Urothelium cell line (cell line): ENCODE measurements around the gene CAMK4.

Experiments used
- DNase-seq: peaks from one replicate; pipeline ENCODE4 v3.0.0; 2011; ENCODE audit warnings: low spot score, mixed read lengths
- FAIRE-seq: peaks from 2 replicates; lab custom pipeline; 2011; peaks lifted over from hg19 to GRCh38; lab: Jason Lieb, UNC

Gene CAMK4

DNA sequence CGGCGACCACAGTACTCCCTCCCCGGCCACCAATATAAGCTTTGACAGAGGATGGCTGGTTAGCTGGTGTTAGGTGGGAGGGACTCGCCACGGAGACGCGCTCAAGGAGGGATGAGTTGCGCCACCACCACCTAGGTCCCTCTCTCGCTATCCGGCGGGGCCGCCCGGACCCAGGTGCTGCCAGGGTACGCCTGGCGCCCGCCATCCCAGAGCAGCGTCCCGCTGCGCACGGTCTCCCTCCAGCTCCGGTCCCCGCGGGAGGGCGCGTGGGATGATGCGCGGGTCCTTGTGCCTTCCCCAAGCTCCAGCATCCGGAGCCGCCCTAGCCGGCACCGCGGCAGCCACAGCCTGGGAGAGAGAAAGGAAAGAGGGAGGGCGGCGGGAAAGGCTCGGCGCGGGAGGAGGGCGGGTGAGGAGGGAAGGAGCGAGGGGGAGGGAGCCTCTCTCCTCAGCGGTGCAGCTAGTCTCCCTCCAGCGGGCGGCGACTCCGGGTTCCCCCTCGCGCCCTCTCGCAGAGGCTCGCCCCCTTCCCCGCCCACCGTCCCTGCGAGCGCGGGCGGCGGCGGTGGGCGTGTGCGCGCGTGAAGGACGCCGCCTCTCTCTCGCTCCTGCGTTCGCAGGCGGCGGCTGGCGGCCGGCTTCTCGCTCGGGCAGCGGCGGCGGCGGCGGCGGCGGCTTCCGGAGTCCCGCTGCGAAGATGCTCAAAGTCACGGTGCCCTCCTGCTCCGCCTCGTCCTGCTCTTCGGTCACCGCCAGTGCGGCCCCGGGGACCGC is at the start of gene CAMK4:
Gene CAMK4, plus strand, starts transcription at position 598 of the 774 bp plus-strand sequence. Its CDS starts 100 bp downstream, at position 698.
- FAIRE-seq (peak; percentile 74), DNase-seq (peak; percentile 93)

DNA sequence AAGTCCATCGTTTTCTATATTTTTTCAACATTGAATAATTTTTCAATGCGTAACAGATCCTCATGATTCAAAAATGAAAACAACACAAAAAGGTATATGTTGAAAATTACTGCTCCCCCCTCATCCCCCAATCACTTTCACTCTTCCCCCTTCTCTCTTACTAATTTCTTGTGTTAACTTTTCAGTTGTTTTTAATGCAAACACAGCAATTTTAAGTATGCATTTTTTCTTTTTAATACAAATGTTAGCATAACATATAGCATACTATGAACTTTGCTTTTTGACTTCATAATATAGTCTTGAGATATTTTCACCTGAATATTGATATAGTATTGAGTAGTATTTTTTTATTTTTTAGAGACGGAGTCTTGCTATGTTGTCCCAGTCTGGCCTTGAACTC is 41.1 kb upstream of the CAMK4 start:
- no peak for DNase-seq
- FAIRE-seq: no peak

DNA sequence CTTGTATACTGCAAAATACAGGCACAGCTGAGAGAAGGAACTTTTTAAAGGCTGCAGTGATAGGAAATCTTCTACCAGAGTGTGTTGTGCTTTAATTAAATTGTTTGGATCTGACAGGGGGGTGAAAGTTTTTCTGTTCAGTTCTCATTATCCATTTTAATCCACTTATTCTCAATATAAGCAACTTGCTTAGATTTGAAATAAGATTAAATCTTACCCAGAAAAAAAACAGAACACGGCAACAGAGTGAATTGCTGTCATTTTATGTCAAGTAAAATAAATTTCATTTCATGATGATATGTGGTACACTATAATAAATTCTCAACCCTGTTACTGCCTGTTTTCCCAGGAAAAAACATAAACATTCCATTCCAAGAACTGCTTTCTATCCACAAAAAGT is 37.1 kb upstream of the CAMK4 start:
- FAIRE-seq (no peak), DNase-seq (no peak)

DNA sequence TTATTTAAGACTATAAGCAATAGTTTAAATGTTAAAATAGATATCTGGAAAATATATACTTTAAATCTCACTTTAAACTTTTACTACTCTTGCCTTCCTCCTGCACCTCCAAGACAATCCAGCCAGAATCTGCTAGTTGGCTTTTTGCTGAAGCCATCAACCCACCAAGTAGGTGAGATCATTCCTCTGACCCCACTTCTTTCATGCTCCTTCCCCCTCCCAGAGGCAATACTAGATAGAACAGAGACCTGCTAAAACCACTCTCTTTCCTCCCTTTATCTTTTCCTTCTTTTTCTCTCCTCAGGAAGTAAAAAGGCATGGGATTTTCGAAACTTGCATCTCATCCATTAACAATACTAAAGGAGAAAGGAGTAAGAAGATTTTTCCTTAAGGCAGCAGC is 30.1 kb upstream of the CAMK4 start:
- FAIRE-seq (no peak), DNase-seq (no peak)

DNA sequence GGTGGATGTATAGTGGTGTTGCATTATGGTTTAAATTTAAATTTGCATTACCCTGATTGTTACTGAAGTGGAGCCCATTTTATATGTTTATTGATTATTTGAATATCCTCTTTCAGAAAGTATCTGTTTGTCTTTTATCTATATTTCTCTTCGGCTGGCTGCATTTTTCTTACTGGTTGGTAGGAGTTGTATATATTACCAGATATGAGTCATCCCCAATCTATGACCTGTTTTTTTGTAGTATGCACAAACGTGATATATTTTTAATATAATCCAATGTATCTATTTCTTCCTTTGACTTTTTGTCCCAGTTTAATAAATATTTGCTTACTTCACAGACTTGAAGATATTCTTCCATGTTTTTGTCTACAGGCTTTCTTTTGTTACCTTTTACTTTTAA is 29.3 kb upstream of the CAMK4 start:
- DNase-seq (no peak), FAIRE-seq (no peak)

DNA sequence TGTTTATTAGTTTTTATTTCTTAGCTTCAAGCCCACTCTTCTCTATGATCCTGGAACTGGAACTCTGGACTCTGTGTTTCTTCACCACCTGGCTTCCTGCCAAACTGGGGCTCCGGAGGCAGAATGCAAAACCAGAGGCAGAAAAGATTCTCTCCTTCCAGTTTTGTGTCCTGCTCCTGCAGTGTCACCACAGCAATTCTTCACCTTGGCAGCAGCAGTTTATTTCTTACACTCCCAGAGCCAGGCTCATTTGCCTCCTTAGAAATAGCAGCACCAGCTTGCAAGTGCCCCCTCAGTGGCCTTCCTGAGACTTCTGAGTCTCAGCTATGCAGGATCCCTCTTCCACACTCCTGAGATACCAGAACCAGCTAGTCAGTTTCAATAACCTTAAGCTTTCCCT is 26.7 kb upstream of the CAMK4 start:
- FAIRE-seq (no peak), DNase-seq (peak; percentile 12)

DNA sequence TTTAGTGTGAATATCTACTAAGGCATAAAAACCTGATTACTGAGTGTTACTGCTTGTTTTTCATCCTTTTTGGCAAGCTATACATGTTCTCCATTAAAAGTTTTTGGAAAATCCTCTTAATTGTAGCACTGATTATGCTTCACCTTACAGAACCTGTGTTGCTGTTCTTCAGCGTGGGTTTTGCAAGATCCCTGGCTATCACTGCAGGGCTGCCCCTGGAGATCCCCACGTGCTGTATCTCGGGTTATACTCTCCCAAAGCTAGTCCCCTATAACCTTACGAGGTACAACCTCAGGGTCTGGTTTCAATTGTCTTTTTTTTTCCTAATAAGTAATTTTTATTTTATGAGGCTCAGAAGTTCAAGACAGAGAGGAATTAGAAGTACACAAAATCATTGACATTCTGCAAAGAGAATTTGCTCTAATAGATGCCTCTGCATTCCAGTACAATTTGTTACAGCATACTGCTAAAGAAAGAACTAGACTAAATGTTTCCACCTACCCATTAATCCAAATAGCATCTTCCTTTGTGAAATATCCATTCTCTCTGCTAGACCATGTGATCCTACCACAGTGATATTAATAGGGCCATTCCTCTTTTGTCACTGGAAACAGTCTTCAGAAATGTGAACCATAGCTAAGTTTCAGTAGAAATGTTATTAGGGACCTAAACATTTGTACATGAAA is 25.8 kb upstream of the CAMK4 start:
- DNase-seq (no peak), FAIRE-seq (no peak)

DNA sequence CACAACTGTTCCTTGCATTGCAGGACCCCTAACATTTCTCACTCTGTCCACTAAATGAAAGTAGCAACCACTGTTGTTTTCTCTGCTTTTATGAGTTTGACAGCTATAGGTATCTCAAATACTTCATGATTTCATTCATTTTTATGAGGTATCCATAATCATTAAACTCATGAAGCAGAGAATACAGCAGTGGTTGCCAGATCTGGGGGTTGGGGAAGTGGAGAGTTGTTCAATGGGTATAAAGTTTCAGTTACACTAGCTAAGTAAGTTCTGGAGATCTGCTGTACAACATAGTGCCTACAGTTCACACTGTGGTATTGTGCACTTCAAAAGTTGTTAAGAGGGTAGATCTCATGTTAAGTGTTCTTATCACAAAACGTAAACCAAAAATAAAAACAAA is 23.4 kb upstream of the CAMK4 start:
- FAIRE-seq: no peak
- DNase-seq: no peak

DNA sequence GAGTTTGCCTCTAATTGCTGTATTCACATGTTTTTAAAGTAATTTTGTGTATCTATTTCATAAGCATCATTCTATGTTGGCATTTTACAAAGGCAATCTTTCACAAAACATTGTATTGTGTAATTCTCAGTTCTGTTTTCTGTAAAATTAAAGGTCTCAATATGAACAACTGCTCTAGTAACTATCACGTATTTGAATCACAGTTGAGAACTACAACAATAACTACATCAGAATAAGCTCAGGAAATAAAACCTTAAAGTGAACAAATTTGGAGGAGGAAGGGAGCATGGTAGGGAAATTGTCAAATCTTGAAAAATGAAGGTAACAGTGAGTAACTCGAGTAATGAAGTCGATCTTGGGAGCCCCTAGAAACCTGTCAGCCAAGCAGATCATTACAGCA is 22.5 kb upstream of the CAMK4 start:
- FAIRE-seq: no peak
- DNase-seq: no peak

DNA sequence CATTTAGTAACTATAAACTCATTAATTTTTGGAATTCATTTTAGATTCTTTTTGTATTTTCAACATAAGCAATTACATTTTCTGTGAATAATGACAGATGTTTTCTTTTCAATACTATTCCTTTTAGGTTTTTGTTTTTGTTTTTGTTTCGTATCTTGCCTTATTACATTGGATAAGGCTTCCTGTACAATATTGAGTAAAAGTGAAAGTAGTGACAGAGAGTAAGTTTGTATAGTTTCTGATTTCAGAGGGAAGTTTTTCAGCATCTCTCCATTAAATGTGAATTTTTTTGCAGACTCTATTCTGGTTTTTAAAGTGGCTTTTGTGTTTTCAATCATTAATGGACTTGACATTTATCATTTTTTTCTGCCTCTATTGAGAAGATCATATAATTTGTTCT is 12.8 kb upstream of the CAMK4 start:
- FAIRE-seq: no peak
- DNase-seq: no peak

DNA sequence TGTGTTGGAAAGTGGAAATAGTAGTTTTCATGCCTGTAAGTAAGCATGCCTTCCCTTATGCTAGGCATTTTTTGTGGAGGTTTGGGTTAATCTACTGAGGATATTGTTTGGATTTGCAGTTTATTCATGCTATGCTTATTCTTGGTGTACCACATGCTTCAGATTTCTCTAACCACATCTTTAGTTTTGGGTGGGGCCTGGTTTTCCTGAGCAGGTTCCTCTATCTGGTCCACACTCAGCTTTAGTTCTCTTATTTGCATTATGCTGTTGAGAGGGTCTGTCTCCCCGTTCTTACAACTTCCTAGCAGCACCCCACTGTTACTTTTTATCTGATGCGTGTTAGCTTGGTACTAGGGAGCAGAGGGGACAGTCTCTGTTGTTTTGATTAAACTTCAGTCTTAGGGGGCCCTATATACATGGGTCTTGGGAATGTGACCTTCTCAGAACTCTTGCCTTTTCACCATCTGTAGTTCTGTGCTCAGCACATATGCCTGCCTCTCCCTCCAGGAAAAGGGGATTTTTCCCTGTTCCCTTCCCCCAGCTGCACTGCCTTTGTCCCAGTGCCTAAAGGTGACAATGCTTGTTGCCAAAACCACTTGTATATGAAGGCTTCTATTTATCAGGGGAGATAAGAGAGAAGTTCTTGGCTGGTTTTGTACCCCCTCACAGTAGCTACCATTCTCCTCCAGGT is 10.0 kb upstream of the CAMK4 start:
- DNase-seq (no peak), FAIRE-seq (no peak)

DNA sequence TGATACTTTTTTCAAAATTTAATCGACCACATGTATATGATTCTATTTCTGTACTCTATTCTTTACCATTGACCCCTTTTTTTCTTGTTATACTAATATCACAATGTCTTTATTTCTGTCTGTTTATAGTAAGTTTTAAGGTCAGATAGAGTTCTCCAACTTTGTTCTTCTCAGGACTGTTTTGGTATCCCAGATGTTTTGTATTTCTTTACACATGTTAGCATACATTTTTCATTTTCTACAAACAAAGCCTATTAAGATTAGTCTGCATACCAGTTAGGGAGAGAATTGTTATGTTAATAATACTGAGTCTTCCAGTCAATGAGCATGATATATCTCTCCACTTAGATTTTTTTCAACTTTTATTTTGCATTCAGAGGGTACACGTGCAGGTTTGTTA is 8.2 kb upstream of the CAMK4 start:
- DNase-seq: no peak
- FAIRE-seq: no peak

DNA sequence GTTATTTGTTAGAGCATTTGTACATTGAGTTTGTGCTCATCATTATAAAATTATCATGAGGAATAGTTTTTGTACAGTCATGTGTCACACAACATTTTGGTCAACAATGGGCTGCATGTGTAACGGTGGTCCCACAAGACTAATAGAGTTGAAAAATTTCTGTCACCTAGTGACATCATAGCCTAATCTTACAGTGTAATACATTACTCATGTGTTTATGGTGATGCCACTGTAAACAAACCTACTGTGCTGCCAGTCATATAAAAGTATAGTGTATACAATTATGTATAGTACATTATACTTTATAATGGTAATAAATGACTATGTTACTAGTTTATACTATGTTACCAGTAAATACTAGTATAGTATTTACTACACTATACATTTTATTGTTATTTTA is 3.0 kb upstream of the CAMK4 start:
- FAIRE-seq (no peak), DNase-seq (no peak)

DNA sequence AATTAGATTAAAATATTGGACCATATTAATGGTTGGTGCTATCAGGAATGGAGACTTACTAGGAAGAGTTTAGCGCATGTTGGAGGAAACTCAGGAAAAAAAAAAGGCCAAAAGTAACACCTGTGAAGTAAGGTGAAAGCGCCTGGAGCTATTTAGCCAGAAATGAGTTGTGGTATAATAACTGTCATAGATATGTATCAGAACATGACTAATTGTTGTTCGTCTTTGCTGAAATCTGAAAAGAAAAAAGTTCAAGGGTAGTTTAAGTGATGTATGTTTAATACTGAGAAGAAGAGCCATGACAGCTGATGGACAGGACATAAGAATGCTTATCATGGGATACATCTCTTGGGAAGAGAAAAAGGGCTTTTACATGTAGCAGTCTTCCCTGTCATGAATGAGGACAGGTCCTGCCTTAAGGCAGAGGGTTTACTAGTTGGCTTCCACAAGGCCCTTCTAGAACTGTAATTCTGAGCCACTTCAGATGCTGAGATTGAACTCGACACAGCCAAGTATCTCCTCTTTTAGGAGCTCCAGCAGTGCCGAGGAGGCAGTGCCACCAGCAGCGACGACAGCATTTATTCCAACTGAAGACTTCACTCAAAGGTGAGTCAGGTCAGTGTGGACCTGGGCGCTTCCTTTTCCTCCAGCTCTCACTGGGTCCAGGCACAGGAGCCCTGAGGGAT is 940 bp upstream of the CAMK4 start:
- FAIRE-seq (no peak), DNase-seq (no peak)

DNA sequence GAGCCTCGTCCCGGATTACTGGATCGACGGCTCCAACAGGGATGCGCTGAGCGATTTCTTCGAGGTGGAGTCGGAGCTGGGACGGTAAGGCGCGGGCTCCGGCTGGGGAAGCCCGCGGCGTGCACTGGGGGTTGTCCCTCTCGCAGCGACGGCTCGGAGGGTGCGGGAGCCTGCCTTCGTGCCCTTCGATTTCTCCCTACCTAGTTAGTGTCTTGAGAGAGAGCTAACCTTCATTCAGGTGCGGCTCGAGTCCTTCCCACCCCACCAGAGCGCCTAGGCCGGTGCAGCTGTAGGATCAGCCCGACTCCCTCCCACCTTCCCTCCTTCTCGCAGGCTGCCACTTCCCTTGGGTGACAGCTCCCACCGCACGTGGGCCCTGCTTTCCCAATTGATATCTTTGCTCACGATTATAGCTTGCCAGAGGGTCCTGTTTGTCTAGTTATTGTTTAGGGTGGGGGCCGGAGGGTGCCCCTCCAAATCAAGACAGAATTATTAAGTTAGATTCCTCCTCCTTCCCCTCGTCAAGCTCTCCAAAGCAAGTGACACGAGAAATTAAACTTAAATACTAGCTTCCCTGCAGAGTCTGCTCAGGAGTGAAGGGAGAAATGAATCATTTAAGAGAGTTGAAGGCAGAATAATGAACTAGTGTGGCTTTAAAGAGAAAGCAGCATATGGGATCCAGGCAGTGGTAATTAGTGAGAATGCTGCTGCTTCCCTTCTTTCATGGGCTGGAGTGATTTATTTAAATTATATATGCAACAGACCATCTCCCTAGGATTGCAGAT is 569 bp downstream of the CAMK4 start:
- peak; percentile 23 for DNase-seq
- FAIRE-seq: no peak

DNA sequence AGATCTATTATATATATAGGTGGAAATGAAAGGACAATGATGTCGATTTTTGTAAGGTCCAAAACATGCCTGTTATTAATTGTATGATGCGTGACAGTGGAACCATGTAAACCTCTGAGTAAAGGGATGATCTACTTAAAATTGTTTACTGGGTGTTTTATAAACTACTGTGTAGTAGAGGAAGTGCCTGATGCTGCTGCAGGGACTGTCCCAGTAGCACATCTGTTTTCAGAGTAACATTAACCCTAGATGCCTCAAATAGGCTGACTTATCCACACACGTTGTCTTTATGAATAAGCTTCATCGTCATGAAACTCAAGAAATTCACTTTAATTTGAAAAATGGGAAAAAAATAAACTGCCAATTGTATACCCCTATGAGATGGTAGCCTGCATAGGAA is 1.7 kb downstream of the CAMK4 start:
- no peak for DNase-seq
- no peak for FAIRE-seq

DNA sequence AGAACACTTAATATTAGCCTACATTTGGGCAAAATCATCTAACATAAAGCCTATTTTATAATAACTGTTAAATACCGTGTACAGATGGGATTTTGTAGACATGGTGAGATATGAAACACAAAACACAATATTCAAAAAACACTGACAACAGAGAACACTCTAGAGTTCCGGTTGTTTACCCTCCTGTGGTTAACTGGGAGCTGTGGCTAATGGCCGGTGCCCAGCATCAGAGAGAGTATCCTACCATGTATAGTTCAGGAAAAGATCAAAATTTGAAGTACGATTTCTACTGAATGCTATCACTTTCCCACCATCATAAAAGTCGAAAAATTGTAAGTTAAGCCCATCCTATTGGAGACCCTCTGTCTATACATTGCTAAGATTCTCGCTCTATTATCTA is 2.4 kb downstream of the CAMK4 start:
- FAIRE-seq (no peak), DNase-seq (no peak)

DNA sequence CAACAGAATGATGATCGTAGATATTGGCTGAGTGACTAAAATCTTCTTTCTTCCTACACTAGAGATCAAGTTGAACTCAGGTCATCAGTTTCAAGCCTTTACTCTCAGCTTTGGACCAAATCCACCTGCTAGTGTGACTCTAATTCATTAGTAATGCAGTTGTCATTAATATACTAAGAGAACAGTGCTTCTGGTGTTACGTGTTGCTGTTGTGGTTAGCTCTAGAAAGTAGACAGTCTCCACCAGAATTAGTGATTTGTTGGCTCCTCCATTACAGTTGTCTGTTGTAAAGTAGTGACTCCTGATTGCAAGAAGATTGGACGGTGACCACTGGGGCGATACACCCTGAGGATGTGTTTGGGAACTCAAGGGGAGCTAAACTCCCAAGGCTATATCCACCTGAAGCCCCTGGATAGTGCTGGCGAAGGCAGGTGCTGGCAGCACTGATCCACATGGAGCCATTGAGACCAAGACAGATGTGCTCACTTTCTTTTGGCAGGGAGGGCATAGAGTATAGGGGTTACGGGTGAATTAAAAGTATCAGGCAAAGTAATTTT is 3.1 kb downstream of the CAMK4 start:
- FAIRE-seq (no peak), DNase-seq (no peak)

DNA sequence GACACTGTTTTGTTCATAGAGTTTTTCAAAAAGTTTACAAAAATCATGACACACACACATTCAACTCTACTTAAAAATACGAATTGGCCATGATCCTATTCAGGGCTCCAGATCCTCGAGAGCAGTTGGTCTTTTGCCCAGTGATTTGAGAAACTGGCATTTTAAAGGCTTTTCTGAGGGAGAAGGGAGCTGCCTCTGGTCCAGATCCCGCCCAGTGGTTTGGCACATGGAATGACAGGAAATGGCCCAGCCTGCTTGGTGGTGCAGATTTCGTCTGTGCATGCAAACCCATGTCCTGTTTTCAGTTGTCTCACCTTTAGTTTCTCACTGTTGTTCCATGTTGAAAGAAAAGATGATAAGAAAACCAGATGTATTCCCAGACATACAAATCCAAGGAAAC is 3.6 kb downstream of the CAMK4 start:
- peak; percentile 63 for DNase-seq
- no peak for FAIRE-seq

DNA sequence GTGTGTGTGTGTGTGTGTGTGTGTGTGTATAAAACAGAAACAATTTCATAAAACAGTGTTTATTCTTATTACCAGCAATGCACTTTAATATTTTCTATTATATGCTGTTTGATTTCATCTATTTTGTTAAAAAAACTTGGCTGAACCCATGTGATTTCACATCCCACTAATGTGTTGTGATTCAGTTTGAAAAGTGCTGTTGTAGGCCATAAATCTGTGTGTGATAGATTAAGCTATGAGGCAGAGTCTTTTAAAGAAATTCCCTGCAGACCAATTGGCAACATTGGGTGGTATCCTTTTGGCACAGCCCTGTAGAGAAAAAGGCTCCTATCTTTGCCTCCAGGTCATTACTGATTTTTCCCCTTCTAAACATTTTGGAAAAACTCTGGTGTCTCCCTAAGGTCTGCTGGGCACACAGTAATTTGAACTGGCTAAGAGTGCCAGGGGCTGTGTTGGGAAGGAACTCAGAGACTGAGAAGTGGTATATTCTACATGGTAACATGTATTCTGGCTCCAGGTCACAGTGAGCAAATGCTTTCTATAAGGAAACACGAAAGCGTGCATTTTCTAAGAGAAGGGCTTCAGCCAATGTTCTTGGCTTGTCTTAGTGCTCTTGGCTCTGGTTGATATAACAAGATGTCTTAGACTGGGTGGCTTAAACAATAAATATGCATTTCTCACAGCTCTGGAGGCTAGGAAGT is 4.5 kb downstream of the CAMK4 start:
- DNase-seq (no peak), FAIRE-seq (peak; percentile 13)
